ENCODE results near the gene PLA2G4A.

The PLA2G4A gene

DNA sequence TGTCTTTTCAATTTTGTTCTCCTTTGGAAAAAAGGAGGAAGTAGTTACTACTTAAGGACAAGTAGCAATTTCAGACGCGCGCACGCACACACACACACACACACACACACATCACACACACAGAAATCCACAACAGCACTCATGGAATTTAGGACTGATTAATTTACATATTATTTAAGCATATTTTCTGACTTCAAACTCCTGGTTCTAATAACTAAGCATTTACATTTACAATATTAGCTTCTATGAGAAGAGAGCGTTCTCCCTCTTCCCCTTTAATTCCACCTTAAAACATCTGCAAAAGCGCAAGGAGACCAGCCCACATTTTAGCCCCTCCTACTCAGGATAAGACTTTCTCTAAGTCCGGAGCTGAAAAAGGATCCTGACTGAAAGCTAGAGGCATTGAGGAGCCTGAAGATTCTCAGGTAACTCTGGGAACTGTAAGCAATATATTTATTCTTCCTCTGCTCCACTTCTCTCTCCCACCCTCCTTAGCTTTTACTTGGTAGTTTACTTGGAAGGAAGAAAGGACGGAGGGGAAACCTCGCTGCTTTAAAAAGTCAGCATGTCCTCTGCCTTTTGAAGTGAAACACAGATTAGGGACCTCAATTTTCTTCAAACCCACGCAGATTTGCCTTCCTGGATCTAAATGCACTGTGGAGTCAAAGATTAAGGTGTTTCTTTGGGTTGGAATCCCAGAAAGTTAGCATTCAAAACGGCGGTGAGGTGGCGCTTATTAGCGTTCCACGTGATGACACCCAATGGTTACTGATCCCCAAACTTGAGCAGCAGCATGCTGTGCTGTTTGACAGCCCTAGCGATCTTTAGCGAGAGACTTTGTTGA, at the start of gene PLA2G4A:
PLA2G4A (plus strand) TSS at position 339 of the 844 bp plus-strand sequence. CDS start 25,406 bp downstream, outside the sequence.
- DNase-seq (ENCODE audit: low read depth) = peak; percentile 84

DNA sequence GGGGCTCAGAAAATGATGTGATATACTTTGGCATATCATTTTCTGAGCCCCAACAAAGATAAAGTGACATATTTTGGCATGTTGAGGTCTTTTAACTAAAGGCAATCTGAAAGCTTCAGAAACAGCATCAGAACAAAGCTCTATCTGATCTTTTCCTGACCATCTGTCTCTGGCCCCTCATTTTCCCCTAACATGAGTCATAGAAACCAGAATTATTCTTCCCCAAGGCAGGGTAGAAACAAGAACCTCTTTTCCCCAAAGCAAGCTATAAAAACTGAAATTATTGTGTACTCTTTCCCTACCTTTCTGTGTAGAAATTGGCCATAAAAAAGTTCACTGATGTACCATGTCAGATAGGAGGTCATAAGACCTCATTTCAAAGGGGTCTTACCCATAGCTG, 48.7 kb upstream of the PLA2G4A start:
- DNase-seq (ENCODE audit: low read depth) = no peak

- no peak for DNase-seq (ENCODE audit: low read depth)
Measured at GRCh38 chr1:186781730-186782129, 47.0 kb upstream of the PLA2G4A start.

- peak; percentile 77 for DNase-seq (ENCODE audit: low read depth)
Measured at GRCh38 chr1:186782791-186783190, 46.0 kb upstream of the PLA2G4A start.

DNA sequence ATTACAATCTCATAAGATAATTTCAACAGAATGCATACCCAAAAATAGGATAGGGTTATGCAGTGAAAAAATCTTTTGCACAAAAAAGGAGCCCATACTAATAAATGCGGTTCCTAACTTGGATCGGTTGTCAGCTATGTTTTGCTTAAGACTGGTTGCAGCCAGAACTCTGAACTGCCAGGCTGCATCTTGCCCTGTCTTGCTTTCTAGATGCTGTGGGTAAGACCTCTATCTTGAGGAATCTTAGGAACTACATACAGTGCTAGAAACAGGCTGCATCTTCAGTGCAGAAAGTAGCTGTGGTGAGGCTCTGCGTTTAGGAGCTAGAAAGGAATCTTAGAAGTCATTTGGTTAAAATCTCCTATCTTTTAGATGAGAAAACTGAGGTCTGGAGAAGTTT, 45.6 kb upstream of the PLA2G4A start:
- no peak for DNase-seq (ENCODE audit: low read depth)

GRCh38 chr1:186785503-186785902, 43.2 kb upstream of the PLA2G4A start:
- DNase-seq (ENCODE audit: low read depth) = peak; percentile 70

- DNase-seq (ENCODE audit: low read depth) = peak; percentile 71
Measured at GRCh38 chr1:186790101-186790500, 38.6 kb upstream of the PLA2G4A start.

DNA sequence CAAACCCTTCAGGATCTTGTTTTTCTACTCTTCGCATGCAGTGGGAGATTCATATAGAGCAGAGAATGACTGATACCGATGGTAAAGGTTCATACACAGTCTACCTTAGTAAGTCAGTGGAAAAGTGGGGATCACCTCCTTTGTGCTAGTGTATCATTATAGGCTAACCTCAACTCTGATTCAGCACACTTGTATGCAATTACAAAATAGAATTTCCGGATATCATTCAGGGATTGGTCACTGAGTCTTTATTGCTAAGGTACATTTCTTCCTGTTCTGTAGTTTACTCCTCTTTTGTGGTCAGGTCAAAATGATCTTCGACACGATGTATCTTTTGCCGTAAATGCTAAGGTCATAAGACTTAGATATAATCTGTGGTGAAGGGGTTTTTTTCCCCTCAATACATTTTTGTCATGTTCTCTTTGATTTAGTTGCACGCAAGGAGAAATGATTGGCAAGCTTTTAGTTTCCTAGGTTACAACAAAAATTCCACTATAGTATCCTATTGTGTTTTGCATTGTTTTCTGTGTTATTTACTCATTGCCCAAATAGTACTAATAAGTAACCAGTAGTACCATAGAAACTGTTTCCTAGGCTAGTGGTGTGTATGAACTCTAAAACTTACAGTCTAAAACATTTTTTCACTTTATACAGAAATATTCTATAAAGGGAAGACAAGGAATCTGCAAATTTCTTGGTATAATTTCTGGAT, 35.7 kb upstream of the PLA2G4A start:
- peak; percentile 90 for DNase-seq (ENCODE audit: low read depth)

DNA sequence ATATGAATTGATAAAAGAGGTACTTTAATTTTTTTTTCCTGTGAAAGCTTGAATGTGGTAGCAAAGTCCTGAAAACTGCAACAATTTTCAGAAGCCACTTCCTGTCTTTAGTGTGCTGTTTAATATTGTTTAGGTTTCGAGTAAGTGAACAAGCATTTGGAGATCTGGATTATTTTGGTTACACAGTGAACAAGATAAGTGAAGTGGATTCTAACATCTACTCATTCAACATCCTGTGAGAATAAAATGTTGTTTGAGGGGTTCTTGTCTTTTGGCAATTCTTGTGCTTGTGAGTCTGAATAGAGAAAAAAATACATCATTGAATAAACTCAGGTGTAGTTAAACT, 35.2 kb upstream of the PLA2G4A start:
- peak; percentile 46 for DNase-seq (ENCODE audit: low read depth)

GRCh38 chr1:186798960-186799688, 29.6 kb upstream of the PLA2G4A start:
- no peak for DNase-seq (ENCODE audit: low read depth)

GRCh38 chr1:186799689-186800054, 29.1 kb upstream of the PLA2G4A start:
- DNase-seq (ENCODE audit: low read depth) = no peak

- no peak for DNase-seq (ENCODE audit: low read depth)
Measured at GRCh38 chr1:186802388-186802787, 26.4 kb upstream of the PLA2G4A start.

DNA sequence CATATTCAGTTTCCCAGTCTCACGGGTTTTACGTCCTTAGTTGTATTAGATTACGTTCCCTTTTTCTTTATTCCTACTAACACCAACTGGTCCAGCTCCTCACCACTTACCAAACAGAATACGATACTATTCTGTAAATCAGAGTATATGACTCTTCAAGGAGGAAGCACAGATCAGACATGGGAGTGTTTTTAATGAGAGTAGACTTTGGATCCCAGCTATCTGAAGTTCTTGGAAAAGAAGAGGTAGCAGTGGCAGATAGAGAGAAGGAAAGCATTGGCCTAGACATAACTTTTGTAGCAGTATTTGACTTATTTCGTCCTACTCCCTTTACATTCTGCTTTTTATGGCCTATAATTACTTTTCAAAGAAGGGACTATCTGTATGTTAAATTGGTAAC, 24.1 kb upstream of the PLA2G4A start:
- no peak for DNase-seq (ENCODE audit: low read depth)

GRCh38 chr1:186806477-186806876, 22.3 kb upstream of the PLA2G4A start:
- peak; percentile 51 for DNase-seq (ENCODE audit: low read depth)

- no peak for DNase-seq (ENCODE audit: low read depth)
Measured at GRCh38 chr1:186807163-186807562, 21.6 kb upstream of the PLA2G4A start.

DNA sequence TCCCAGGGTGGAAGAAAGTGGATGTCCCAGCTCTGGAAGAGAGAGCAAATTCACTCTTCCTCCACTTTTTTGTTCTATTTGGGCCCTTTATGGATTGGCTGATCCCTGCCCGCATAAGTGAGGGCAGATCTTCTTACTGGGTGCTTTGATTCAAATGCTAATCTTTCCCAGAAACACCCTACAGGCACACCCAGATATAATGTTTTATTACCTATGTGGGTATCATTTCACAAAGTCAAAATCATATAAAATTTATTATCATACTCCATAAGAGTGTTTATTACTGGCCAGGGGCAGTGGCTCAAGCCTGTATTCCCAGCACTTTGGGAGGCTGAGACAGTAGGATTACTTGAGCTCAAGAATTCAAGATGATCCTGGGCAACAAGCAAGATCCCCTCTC, 16.9 kb upstream of the PLA2G4A start:
- no peak for DNase-seq (ENCODE audit: low read depth)

DNA sequence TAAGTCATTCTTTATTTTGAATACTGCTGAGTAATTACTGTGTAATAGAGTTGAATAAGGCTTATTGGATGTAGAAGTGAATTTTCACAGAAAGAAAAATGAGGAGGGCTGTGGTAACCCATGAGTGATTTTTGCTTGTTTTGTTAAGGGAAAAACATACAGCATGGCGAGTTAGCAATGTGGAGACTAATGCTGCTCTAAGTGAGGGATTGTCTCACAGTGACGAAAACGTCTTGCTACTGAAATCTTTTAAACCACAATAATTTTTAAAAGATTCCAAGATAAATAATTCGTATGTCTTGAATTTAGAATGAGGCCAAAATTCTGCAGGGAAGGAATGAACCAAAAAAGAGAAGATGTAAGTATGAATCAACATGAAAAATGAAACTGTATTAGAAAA, 16.2 kb upstream of the PLA2G4A start:
- peak; percentile 94 for DNase-seq (ENCODE audit: low read depth)

DNA sequence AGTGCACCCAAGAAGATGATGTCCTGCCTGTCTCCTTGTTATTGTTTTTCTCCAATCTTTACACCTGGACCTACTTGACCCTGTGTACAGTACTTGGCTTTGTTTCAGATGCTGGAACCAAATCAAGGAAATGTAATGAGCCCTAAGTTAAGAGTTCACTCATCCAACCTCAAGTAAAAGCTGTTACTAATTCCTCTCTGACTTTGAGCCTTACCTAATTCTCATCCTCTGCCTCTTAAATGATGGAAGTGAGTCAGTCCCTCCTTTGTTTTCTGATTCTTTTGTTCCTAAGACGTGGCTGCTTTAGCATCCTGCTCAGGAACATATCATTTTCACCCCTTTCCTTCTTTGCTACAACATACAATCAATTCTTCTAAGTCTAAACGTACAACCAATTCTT, 15.3 kb upstream of the PLA2G4A start:
- peak; percentile 39 for DNase-seq (ENCODE audit: low read depth)

DNA sequence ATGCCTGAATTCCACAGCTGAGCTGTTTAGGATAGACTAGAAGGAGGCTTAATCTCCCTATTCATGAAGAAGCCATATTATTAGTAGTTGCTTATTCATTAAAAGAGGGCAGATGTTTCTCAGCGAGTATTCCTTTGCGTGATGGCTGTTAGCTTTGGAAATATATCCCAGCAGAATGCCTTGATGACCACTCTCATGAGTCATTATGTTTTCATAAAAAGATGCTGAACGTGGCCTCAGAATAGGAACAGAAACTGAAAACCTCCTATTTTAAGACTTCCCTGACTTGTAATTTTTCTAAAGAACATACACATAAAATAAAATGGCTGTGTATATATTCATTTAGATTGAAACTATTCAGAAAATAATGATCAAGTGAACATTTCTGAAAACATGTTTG, 9.6 kb upstream of the PLA2G4A start:
- DNase-seq (ENCODE audit: low read depth) = peak; percentile 86

- no peak for DNase-seq (ENCODE audit: low read depth)
Measured at GRCh38 chr1:186819563-186819962, 9.2 kb upstream of the PLA2G4A start.

GRCh38 chr1:186829686-186830587, 1.2 kb downstream of the PLA2G4A start:
- DNase-seq (ENCODE audit: low read depth) = no peak

GRCh38 chr1:186831168-186831567, 2.4 kb downstream of the PLA2G4A start:
- DNase-seq (ENCODE audit: low read depth) = no peak

Measured in iris pigment epithelial cell (primary cell).